GM04503 (cell line): ENCODE data around the gene MTFP1.
"Not testable (repeated sequence)": the region's sequence is repeated elsewhere in the genome, so short reads cannot be mapped to it uniquely, and the experiment has no call there.

Experiments
- DNase-seq: peaks from one replicate; pipeline ENCODE4 v3.0.0-alpha.2; 2012; ENCODE audit warnings: low read depth

Gene MTFP1

DNA sequence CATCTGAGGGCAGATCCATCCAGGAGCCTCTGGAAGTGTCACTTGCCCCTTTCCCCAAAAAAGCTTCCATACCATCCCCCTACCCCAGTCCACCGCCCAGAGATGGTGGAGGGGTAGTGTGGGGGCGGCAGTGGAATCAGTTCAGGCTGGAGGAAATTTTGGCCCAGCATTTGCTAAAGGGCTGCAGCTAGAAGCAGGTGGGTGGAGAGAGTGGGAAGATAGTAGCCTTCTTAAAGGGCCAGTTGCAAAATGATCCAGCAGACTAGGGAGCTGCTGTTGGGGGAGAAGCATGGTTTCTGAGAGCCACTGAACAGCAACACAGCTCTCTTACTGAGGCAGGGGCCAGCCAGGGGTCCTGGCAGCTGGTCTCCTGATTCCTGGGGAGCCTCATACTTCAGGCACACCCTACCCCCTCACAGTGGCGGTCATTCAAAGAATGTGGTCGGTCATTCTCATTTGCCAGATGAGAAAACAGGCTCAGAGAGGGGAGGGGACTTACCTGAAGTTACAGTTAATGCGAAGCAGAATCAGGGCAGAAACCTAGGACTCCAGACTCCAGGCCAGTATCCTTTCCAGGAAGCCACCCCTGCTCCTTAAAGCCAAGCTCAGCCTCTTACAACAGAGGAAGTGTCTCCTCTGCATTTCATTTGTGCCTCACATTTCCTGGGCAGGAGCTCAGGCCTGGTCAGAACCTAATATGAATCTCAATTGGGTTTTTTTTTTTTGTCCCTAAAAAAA lies 23.4 kb upstream of the MTFP1 start:
- DNase-seq = no peak

DNA sequence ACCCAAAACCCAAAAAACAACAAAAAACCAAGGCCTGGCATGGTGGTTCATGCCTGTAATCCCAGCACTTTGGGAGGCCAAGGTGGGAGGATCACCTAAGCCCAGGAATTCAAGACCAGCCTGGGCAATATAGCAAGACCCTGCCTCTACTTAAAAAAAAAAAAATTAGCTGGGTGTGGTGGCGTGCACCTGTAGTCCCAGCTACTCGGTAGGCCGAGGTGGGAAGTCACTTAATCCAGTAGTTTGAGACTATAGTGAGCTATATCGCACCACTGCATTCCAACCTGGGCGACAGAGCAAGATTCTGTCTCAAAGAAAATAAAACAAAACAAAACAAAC lies 22.8 kb upstream of the MTFP1 start:
- DNase-seq = not testable (repeated sequence)

- DNase-seq = no peak
Observed at GRCh38 chr22:30404307-30404706, 21.3 kb upstream of the MTFP1 start.

- no peak for DNase-seq
Observed at GRCh38 chr22:30405731-30406130, 19.8 kb upstream of the MTFP1 start.

GRCh38 chr22:30406400-30406799 lies 19.2 kb upstream of the MTFP1 start:
- no peak for DNase-seq

GRCh38 chr22:30408388-30409102 lies 17.0 kb upstream of the MTFP1 start:
- no peak for DNase-seq

DNA sequence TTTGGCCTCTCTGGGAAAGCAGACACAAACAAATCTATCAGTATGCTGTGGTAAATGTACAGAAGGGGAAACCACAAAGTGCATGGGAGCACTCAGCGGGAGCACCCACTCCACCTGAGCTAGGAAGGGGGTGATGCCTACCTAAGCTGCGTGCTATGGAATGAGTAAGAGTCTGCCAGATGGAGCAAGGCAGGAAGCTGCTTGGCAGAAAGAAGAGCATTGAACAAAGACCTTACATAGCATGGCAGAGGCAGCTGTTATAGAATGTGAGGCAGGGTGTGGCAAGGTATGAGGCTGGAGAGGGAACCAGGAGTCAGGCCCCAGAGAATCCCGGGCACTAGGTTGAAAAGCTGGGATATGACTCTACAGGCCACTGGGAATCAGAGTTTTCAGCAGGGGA lies 13.8 kb upstream of the MTFP1 start:
- DNase-seq = no peak

DNA sequence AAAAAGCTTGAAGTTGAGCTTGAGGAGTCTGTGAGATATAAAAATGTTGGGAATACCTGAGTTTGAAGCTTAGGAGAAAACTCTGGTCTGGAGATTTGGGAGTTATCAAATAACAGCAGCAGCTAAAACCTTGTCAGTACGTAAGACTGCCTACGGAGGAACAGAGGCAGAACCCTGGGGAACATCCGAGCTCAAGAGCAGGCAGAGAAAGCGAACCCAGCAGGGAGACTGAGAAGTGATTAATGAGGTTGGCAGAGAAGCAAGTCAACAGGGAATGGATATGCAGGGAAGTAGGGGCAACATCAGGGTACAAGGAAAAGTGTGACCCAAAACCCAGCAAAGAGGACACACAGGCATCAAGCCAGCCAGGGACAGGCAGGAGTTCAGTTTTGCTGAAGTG lies 12.6 kb upstream of the MTFP1 start:
- no peak for DNase-seq

DNA sequence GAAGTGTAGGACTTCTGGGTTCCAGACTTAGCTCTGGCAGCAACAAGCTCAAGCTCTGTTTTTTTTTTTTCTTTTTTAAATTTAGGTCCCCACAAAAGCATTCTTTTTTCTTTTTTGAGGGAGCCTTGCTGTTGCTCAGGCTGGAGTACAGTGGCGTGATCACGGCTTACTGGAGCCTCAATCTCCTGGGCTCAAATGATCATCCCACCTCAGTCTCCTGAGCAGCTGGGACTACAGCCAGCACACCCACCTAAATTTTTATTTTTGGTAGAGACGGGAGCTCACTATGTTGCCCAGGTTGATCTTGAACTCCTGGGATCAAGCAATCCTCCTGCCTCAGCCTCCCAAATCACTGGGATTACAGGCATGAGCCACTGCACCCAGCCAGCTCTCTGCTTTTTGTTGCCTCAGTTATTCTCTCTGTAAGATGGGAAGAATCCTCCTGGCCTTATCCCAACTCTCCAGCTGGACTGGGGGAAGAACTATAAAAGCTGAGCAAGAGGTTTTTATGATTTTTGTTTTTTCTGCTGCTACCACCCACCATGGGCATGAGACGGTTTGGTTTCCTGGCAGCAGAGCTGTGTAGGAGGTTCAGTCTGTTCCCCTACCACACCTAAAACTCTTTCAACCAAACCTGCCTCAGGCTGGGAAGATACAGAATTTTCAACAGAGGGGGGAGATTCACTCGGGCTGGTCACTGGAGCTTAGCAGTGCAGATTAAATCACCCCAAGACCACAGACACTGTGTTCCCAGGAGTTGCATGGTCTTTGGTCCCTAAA lies 11.6 kb upstream of the MTFP1 start:
- DNase-seq = no peak

GRCh38 chr22:30414525-30415047 lies 11.0 kb upstream of the MTFP1 start:
- no peak for DNase-seq

DNA sequence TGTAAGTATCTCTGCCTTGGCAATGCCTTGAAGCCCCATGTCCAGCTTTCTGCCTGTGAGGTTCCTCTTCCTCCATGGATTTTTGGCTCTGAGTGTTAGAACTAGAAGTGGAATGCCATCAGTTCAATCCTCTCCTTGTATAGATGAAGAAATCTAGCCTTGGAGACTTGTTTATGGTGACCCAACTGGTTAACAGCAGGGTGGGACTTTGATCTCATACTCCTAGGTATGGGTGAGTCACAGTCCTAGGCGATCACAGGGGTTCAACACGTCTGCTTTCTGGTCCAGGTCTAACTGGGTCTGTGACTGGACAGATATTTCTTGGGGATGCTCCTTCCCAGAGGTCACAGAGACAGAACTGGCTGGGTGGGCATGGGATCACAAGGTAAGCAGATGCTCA lies 9.2 kb upstream of the MTFP1 start:
- DNase-seq = no peak

DNA sequence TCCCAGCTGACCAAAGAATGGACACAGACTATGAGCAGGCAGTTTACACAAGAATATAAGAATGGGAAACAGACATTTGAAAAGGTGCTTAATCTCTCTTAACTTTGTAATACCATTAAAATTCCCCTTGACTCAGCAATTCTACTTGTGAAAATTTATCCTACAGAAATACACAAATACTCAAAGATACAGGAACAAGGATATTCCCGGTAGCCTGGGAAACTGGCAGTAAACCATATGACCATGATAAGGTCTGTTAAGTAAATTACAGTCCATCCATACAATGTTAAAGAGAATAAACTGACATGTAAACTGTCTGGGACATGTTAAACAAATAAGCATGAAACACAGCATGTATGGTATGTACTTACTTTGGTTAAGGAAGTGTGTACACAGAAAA lies 8.7 kb upstream of the MTFP1 start:
- no peak for DNase-seq

DNA sequence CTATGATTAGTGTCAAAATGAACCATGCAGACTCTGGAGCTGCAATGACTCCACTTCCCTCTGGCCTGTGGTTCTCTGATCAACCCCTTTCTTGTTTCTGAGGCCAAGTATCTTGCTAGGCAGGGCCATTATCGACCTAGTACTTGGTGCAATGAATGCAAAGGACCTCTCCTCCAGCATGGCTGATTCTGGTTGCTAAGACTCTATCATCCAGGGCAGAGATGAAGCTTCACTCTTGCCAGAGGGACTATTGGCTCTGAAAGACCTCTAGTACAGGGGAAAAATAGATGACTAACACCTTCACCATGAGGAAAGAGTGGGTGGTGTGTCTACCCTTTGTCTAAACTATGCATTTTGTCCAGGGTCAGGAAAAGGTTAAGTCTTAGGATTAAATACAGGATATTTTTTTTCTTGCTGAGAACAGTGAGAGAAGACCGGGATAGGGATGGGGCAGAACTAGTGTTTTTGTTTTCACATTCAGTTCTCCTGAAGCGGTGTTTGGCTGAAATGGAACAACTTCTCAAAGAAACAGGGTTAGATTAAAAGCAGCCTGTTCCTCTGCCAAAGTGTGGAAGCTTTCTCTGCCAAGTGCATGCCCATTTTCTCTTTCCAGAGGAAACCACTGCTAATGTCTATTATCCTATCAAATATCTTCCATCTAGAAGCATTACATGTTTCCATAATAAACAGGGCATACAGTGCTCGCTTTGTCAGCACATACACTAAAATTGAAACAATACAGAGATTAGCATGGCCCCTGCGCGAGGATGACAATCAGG lies 5.0 kb upstream of the MTFP1 start:
- no peak for DNase-seq

GRCh38 chr22:30421695-30422480 lies 3.7 kb upstream of the MTFP1 start:
- DNase-seq = no peak

GRCh38 chr22:30422481-30423300 lies 2.9 kb upstream of the MTFP1 start:
- DNase-seq = peak; percentile 82

GRCh38 chr22:30423301-30423958 lies 2.1 kb upstream of the MTFP1 start:
- DNase-seq = no peak

- DNase-seq = peak; percentile 95
Observed at GRCh38 chr22:30423959-30424533, 1.5 kb upstream of the MTFP1 start.

- no peak for DNase-seq
Observed at GRCh38 chr22:30424534-30425326, 838 bp upstream of the MTFP1 start.

DNA sequence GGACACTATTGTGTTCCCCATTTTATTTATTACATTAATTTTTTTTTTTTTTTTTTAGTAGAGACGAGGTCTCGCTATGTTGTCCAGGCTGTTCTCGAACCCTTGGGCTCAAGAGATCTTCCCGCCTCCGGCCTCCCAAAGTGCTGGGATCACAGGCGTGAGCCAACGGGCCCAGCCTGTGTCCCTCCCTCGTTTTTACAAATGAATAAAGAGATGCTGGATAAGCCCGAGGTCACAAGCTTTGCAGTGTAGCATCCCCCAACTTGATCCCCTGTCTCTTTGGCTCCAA lies 297 bp upstream of the MTFP1 start:
- no peak for DNase-seq
